ENCODE data around the gene RCE1.
A peak's percentile ranks its signal among the peaks of the same experiment; 100 is the strongest.

Gene RCE1

GRCh38 chr11:66849501-66850234, 6.4 kb downstream of the RCE1 start:
- DNase-seq: no peak
- ChIA-PET CTCF (interaction anchor here (1.0 kb wide), 1 partner anchor 32 kb away, joined by 3 read pairs; no protein-coding TSS in a partner anchor), POLR2A (no interaction called here)
- Histone ChIP-seq H3K9me3 (ENCODE audit: control extremely low read depth in 1 of 5, control insufficient read depth in 4 of 5, insufficient read depth in 2 of 5, low read depth in 1 of 5, low read length in 4 of 5) (no peaks in the 10 kb centered on the region), H3K4me1 (ENCODE audit: control extremely low read depth in 1 of 4, control insufficient read depth in 4 of 4, insufficient read depth in 4 of 4, low read length in 3 of 4) (peaks cover 0 to 8% (median 3%) of the 10 kb centered on the region in 4 experiments), H3K4me3 (ENCODE audit: control insufficient read depth in 1 of 7, extremely low read depth in 1 of 7, insufficient read depth in 4 of 7, low read depth in 2 of 7, low read length in 6 of 7) (no peak overlapping the region), H3K27ac (ENCODE audit: insufficient read depth in 1 of 2, low read depth in 1 of 2, low read length in 2 of 2, poor library complexity in 1 of 2, severe bottlenecking in 2 of 2) (no peak overlapping the region), H3K27me3 (replicated peaks in 2 of 5; ENCODE audit: control insufficient read depth in 4 of 5, insufficient read depth in 5 of 5, low read length in 4 of 5) (no peaks in the 10 kb centered on the region), H3K36me3 (ENCODE audit: control insufficient read depth in 4 of 4, insufficient read depth in 4 of 4, low read length in 3 of 4) (peaks cover 0 to 32% (median 21%) of the 10 kb centered on the region in 4 experiments)
- WGBS (ENCODE audit: insufficient coverage): 98% methylated on average over 21 of the region's 22 CpGs

GRCh38 chr11:66850235-66850587, 7.0 kb downstream of the RCE1 start:
- CTCF ChIA-PET: interaction anchor here (1.0 kb wide), 1 partner anchor 32 kb away, joined by 3 read pairs; no protein-coding TSS in a partner anchor
- over 99% methylated on average over 10 of the region's 10 CpGs for WGBS (ENCODE audit: insufficient coverage)

GRCh38 chr11:66850588-66851238, 7.5 kb downstream of the RCE1 start:
- Histone ChIP-seq H3K27ac (ENCODE audit: insufficient read depth in 1 of 2, low read depth in 1 of 2, low read length in 2 of 2, poor library complexity in 1 of 2, severe bottlenecking in 2 of 2) (no peak overlapping the region), H3K4me1 (ENCODE audit: control extremely low read depth in 1 of 4, control insufficient read depth in 4 of 4, insufficient read depth in 4 of 4, low read length in 3 of 4) (peaks cover 0 to 18% (median 11%) of the 10 kb centered on the region in 4 experiments), H3K4me3 (ENCODE audit: control insufficient read depth in 1 of 7, extremely low read depth in 1 of 7, insufficient read depth in 4 of 7, low read depth in 2 of 7, low read length in 6 of 7) (no peak overlapping the region), H3K36me3 (ENCODE audit: control insufficient read depth in 4 of 4, insufficient read depth in 4 of 4, low read length in 3 of 4) (peaks cover 0 to 22% (median 12%) of the 10 kb centered on the region in 4 experiments), H3K9me3 (ENCODE audit: control extremely low read depth in 1 of 5, control insufficient read depth in 4 of 5, insufficient read depth in 2 of 5, low read depth in 1 of 5, low read length in 4 of 5) (no peaks in the 10 kb centered on the region), H3K27me3 (replicated peaks in 2 of 5; ENCODE audit: control insufficient read depth in 4 of 5, insufficient read depth in 5 of 5, low read length in 4 of 5) (no peaks in the 10 kb centered on the region)
- DNase-seq: no peak
- ChIA-PET CTCF (interaction anchor here (0.6 to 1.0 kb wide), 2 partner anchors 31 to 105 kb away, joined by 3 read pairs; no protein-coding TSS in a partner anchor), POLR2A (no interaction called here)
- WGBS (ENCODE audit: insufficient coverage): 97% methylated on average over 20 of the region's 23 CpGs

More at GRCh38 chr11:66850235-66850587, 7.0 kb downstream of the RCE1 start:
- peaks cover 0 to 27% (median 16%) of the 10 kb centered on the region in 4 experiments for H3K36me3 ChIP-seq (ENCODE audit: control insufficient read depth in 4 of 4, insufficient read depth in 4 of 4, low read length in 3 of 4)
- no peak overlapping the region for H3K27ac ChIP-seq (ENCODE audit: insufficient read depth in 1 of 2, low read depth in 1 of 2, low read length in 2 of 2, poor library complexity in 1 of 2, severe bottlenecking in 2 of 2)
- no peaks in the 10 kb centered on the region for H3K9me3 ChIP-seq (ENCODE audit: control extremely low read depth in 1 of 5, control insufficient read depth in 4 of 5, insufficient read depth in 2 of 5, low read depth in 1 of 5, low read length in 4 of 5)
- POLR2A ChIA-PET: no interaction called here
- DNase-seq: no peak
- H3K4me1 ChIP-seq (ENCODE audit: control extremely low read depth in 1 of 4, control insufficient read depth in 4 of 4, insufficient read depth in 4 of 4, low read length in 3 of 4): peaks cover 0 to 13% (median 6%) of the 10 kb centered on the region in 4 experiments
- H3K4me3 ChIP-seq (ENCODE audit: control insufficient read depth in 1 of 7, extremely low read depth in 1 of 7, insufficient read depth in 4 of 7, low read depth in 2 of 7, low read length in 6 of 7): no peak overlapping the region
- H3K27me3 ChIP-seq (replicated peaks in 2 of 5; ENCODE audit: control insufficient read depth in 4 of 5, insufficient read depth in 5 of 5, low read length in 4 of 5): no peaks in the 10 kb centered on the region

GRCh38 chr11:66851239-66851596, 8.0 kb downstream of the RCE1 start:
- no peak overlapping the region for H3K27ac ChIP-seq (ENCODE audit: insufficient read depth in 1 of 2, low read depth in 1 of 2, low read length in 2 of 2, poor library complexity in 1 of 2, severe bottlenecking in 2 of 2)
- 95% methylated on average over 4 of the region's 4 CpGs for WGBS (ENCODE audit: insufficient coverage)
- ChIA-PET POLR2A (no interaction called here), CTCF (interaction anchor here (0.6 to 1.5 kb wide), 5 partner anchors 9 to 104 kb away, joined by 3 to 10 read pairs (median 4); no protein-coding TSS in a partner anchor)
- H3K4me1 ChIP-seq (ENCODE audit: control extremely low read depth in 1 of 4, control insufficient read depth in 4 of 4, insufficient read depth in 4 of 4, low read length in 3 of 4): peaks cover 0 to 22% (median 15%) of the 10 kb centered on the region in 4 experiments
- H3K4me3 ChIP-seq (ENCODE audit: control insufficient read depth in 1 of 7, extremely low read depth in 1 of 7, insufficient read depth in 4 of 7, low read depth in 2 of 7, low read length in 6 of 7): no peak overlapping the region
- no peaks in the 10 kb centered on the region for H3K27me3 ChIP-seq (replicated peaks in 2 of 5; ENCODE audit: control insufficient read depth in 4 of 5, insufficient read depth in 5 of 5, low read length in 4 of 5)
- no peak for DNase-seq
- no peaks in the 10 kb centered on the region for H3K9me3 ChIP-seq (ENCODE audit: control extremely low read depth in 1 of 5, control insufficient read depth in 4 of 5, insufficient read depth in 2 of 5, low read depth in 1 of 5, low read length in 4 of 5)
- H3K36me3 ChIP-seq (ENCODE audit: control insufficient read depth in 4 of 4, insufficient read depth in 4 of 4, low read length in 3 of 4): peaks cover 0 to 17% (median 9%) of the 10 kb centered on the region in 4 experiments

- Histone ChIP-seq H3K36me3 (ENCODE audit: control insufficient read depth in 4 of 4, insufficient read depth in 4 of 4, low read length in 3 of 4) (peaks cover 0 to 11% (median 4%) of the 10 kb centered on the region in 4 experiments), H3K4me3 (ENCODE audit: control insufficient read depth in 1 of 7, extremely low read depth in 1 of 7, insufficient read depth in 4 of 7, low read depth in 2 of 7, low read length in 6 of 7) (no peak overlapping the region), H3K27ac (ENCODE audit: insufficient read depth in 1 of 2, low read depth in 1 of 2, low read length in 2 of 2, poor library complexity in 1 of 2, severe bottlenecking in 2 of 2) (no peak overlapping the region), H3K9me3 (ENCODE audit: control extremely low read depth in 1 of 5, control insufficient read depth in 4 of 5, insufficient read depth in 2 of 5, low read depth in 1 of 5, low read length in 4 of 5) (no peaks in the 10 kb centered on the region), H3K27me3 (replicated peaks in 2 of 5; ENCODE audit: control insufficient read depth in 4 of 5, insufficient read depth in 5 of 5, low read length in 4 of 5) (no peaks in the 10 kb centered on the region), H3K4me1 (ENCODE audit: control extremely low read depth in 1 of 4, control insufficient read depth in 4 of 4, insufficient read depth in 4 of 4, low read length in 3 of 4) (peaks cover 0 to 25% (median 19%) of the 10 kb centered on the region in 4 experiments)
- POLR2A ChIA-PET: interaction anchor here (0.6 kb wide), 2 partner anchors 9 to 286 kb away, joined by 3 read pairs; partner anchors contain the start of gene RCE1
- WGBS (ENCODE audit: insufficient coverage): 73% methylated on average over 25 of the region's 26 CpGs
- peak; percentile 46 to 68 (median 68) for DNase-seq
- CTCF ChIA-PET: interaction anchor here (0.6 to 1.5 kb wide), 7 partner anchors 9 to 125 kb away, joined by 3 to 10 read pairs (median 4); no protein-coding TSS in a partner anchor
Measured at GRCh38 chr11:66851698-66852465, 8.6 kb downstream of the RCE1 start.

- no peak overlapping the region for H3K27ac ChIP-seq (ENCODE audit: insufficient read depth in 1 of 2, low read depth in 1 of 2, low read length in 2 of 2, poor library complexity in 1 of 2, severe bottlenecking in 2 of 2)
- no peak overlapping the region for H3K4me3 ChIP-seq (ENCODE audit: control insufficient read depth in 1 of 7, extremely low read depth in 1 of 7, insufficient read depth in 4 of 7, low read depth in 2 of 7, low read length in 6 of 7)
- no peak for DNase-seq
- peaks cover 0 to 6% (median 2%) of the 10 kb centered on the region in 4 experiments for H3K36me3 ChIP-seq (ENCODE audit: control insufficient read depth in 4 of 4, insufficient read depth in 4 of 4, low read length in 3 of 4)
- peaks cover 0 to 29% (median 24%) of the 10 kb centered on the region in 4 experiments for H3K4me1 ChIP-seq (ENCODE audit: control extremely low read depth in 1 of 4, control insufficient read depth in 4 of 4, insufficient read depth in 4 of 4, low read length in 3 of 4)
- no peaks in the 10 kb centered on the region for H3K27me3 ChIP-seq (replicated peaks in 2 of 5; ENCODE audit: control insufficient read depth in 4 of 5, insufficient read depth in 5 of 5, low read length in 4 of 5)
- no peaks in the 10 kb centered on the region for H3K9me3 ChIP-seq (ENCODE audit: control extremely low read depth in 1 of 5, control insufficient read depth in 4 of 5, insufficient read depth in 2 of 5, low read depth in 1 of 5, low read length in 4 of 5)
- ChIA-PET POLR2A (interaction anchor here (0.6 kb wide), 1 partner anchor 10 kb away, joined by 3 read pairs; the partner anchor contains the start of gene RCE1), CTCF (interaction anchor here (0.9 to 1.5 kb wide), 7 partner anchors 10 to 124 kb away, joined by 3 to 10 read pairs (median 4); no protein-coding TSS in a partner anchor)
- WGBS (ENCODE audit: insufficient coverage): 98% methylated on average over 22 of the region's 26 CpGs
Measured at GRCh38 chr11:66852466-66853241, 9.4 kb downstream of the RCE1 start.
